Body of pancreas (tissue), 4 donors: ENCODE data around the gene GPR183.
A peak's percentile ranks its signal among the peaks of the same experiment; 100 is the strongest.

Experiments used
- POLR2A ChIP-seq, 3 donors: fragments of 450-650 bp; IDR thresholded peaks; one replicate each; pipeline ENCODE4 v1.6.1; 2016; ENCODE audit warnings: antibody characterized with exemption in 3 of 3, mild to moderate bottlenecking in 2 of 3
- TF ChIP-seq, protein P1 (sequence below), 7 experiments: fragments of 450-650 bp in 4 of 7; fragments of 200-600 bp in 3 of 7; sonication (generic) in 3 of 7; IDR thresholded peaks; one replicate each; pipeline ENCODE4 v1.5.1; 2016 to 2019; ENCODE audit warnings: antibody characterized with exemption in 7 of 7

- TF ChIP-seq, protein P1, sequence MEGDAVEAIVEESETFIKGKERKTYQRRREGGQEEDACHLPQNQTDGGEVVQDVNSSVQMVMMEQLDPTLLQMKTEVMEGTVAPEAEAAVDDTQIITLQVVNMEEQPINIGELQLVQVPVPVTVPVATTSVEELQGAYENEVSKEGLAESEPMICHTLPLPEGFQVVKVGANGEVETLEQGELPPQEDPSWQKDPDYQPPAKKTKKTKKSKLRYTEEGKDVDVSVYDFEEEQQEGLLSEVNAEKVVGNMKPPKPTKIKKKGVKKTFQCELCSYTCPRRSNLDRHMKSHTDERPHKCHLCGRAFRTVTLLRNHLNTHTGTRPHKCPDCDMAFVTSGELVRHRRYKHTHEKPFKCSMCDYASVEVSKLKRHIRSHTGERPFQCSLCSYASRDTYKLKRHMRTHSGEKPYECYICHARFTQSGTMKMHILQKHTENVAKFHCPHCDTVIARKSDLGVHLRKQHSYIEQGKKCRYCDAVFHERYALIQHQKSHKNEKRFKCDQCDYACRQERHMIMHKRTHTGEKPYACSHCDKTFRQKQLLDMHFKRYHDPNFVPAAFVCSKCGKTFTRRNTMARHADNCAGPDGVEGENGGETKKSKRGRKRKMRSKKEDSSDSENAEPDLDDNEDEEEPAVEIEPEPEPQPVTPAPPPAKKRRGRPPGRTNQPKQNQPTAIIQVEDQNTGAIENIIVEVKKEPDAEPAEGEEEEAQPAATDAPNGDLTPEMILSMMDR (IDR thresholded peaks at IDR 0.05) = no peak
- peak in 2 of 3 donors; percentile 26 to 65 for TF ChIP-seq POLR2A (IDR thresholded peaks at IDR 0.05)
Measured at GRCh38 chr13:99312493-99312883, 5.3 kb upstream of the GPR183 start.
